AG10803 (cell line): ENCODE data around the gene CENPO.
"Not testable (repeated sequence)": the region's sequence is repeated elsewhere in the genome, so short reads cannot be mapped to it uniquely, and the experiment has no call there.

Source experiments
- DNase-seq: peaks from one replicate; pipeline ENCODE4 v3.0.0; 2010; ENCODE audit warnings: low read depth
- H3K4me3 ChIP-seq: 2 replicates; pipeline ENCODE4 v1.5.1; 2011; ENCODE audit warnings: mild to moderate bottlenecking, low read length, control low read depth
- CTCF ChIP-seq: conservative IDR thresholded peaks from 2 replicates; pipeline ENCODE4 v1.5.1; 2011; ENCODE audit warnings: mild to moderate bottlenecking, low read length, control low read depth, inconsistent platforms

The CENPO gene

GRCh38 chr2:24787532-24787931, 5.7 kb upstream of the CENPO start:
- no peak overlapping the region for H3K4me3 ChIP-seq
- DNase-seq: no peak
- no peak for TF ChIP-seq CTCF

GRCh38 chr2:24788816-24789215, 4.4 kb upstream of the CENPO start:
- DNase-seq: no peak
- no peak overlapping the region for H3K4me3 ChIP-seq
- TF ChIP-seq CTCF: no peak

GRCh38 chr2:24791452-24791851, 1.8 kb upstream of the CENPO start:
- no peak for TF ChIP-seq CTCF
- DNase-seq: no peak
- H3K4me3 ChIP-seq: no peak overlapping the region

- H3K4me3 ChIP-seq: peak overlapping the region; percentile 89
- DNase-seq: no peak
- no peak for TF ChIP-seq CTCF
Observed at GRCh38 chr2:24792542-24792873, 717 bp upstream of the CENPO start.

GRCh38 chr2:24793761-24794435, 673 bp downstream of the CENPO start:
- no peak for DNase-seq
- no peak for TF ChIP-seq CTCF
- peak overlapping the region; percentile 89 for H3K4me3 ChIP-seq

GRCh38 chr2:24797644-24798043, 4.4 kb downstream of the CENPO start:
- H3K4me3 ChIP-seq: no peak overlapping the region
- TF ChIP-seq CTCF: no peak
- no peak for DNase-seq

- not testable (repeated sequence) for H3K4me3 ChIP-seq, DNase-seq
Observed at GRCh38 chr2:24800487-24800886, 7.3 kb downstream of the CENPO start.

- not testable (repeated sequence) for DNase-seq, H3K4me3 ChIP-seq
Observed at GRCh38 chr2:24805811-24806660, 12.8 kb downstream of the CENPO start.
